Common myeloid progenitor, CD34-positive (primary cell): ENCODE measurements around the gene DNAI7.
A peak's percentile ranks its signal among the peaks of the same experiment; 100 is the strongest.

Experiments
- CTCF ChIA-PET: fragments of 350-600 bp; sonication (Branson Sonifier 250); formaldehyde crosslinking; loops from one replicate; lab custom pipeline; 2021; ENCODE audit warnings: antibody characterized with exemption; lab: Charles Lee
- POLR2A ChIA-PET: fragments of 350-600 bp; sonication (Branson Sonifier 250); formaldehyde crosslinking; loops from one replicate; lab custom pipeline; 2021; ENCODE audit warnings: antibody characterized with exemption; lab: Charles Lee
- DNase-seq, 3 donors: peaks; one replicate each; pipeline versions ENCODE4 v3.0.0 to v3.0.0-alpha.2; 2013
- H3K27ac ChIP-seq, 2 experiments: 1 replicate in 1 of 2; 2 replicates in 1 of 2; pipeline ENCODE4 v1.7.0; 2013; ENCODE audit warnings: inconsistent platforms in 2 of 2, low read length in 2 of 2, mild to moderate bottlenecking in 2 of 2, low read depth in 1 of 2, moderate library complexity in 1 of 2; ENCODE audit not compliant: severe bottlenecking in 2 of 2, insufficient read depth in 1 of 2, poor library complexity in 1 of 2
- H3K27me3 ChIP-seq, 5 experiments: replicated peaks in 2 of 5; 1 replicate in 3 of 5; 2 replicates in 2 of 5; pipeline versions ENCODE4 v1.6.1 to v1.7.0; 2013; ENCODE audit warnings: low read length in 4 of 5, mild to moderate bottlenecking in 2 of 5, moderate library complexity in 2 of 5, inconsistent platforms in 1 of 5; ENCODE audit not compliant: insufficient read depth in 5 of 5, control insufficient read depth in 4 of 5
- H3K36me3 ChIP-seq, 4 experiments: 1 replicate in 2 of 4; 2 replicates in 2 of 4; pipeline versions ENCODE4 v1.6.1 to v1.7.0; 2013; ENCODE audit warnings: low read length in 3 of 4, control low read depth in 1 of 4, mild to moderate bottlenecking in 1 of 4; ENCODE audit not compliant: control insufficient read depth in 4 of 4, insufficient read depth in 4 of 4
- H3K4me1 ChIP-seq, 4 experiments: 1 replicate in 3 of 4; 2 replicates in 1 of 4; pipeline versions ENCODE4 v1.6.1 to v1.7.1; 2013; ENCODE audit warnings: low read length in 3 of 4, mild to moderate bottlenecking in 3 of 4, control low read depth in 1 of 4, inconsistent platforms in 1 of 4, moderate library complexity in 1 of 4; ENCODE audit not compliant: control insufficient read depth in 4 of 4, insufficient read depth in 4 of 4; ENCODE audit errors: control extremely low read depth in 1 of 4
- H3K4me3 ChIP-seq, 7 experiments: 1 replicate in 4 of 7; 2 replicates in 3 of 7; pipeline versions ENCODE4 v1.5.1 to v1.7.0; 2013; ENCODE audit warnings: mild to moderate bottlenecking in 7 of 7, low read length in 6 of 7, moderate library complexity in 6 of 7, inconsistent platforms in 2 of 7, low read depth in 2 of 7, control low read depth in 1 of 7; ENCODE audit not compliant: insufficient read depth in 4 of 7, control insufficient read depth in 1 of 7; ENCODE audit errors: extremely low read depth in 1 of 7
- H3K9me3 ChIP-seq, 5 experiments: 1 replicate in 4 of 5; 2 replicates in 1 of 5; pipeline versions ENCODE4 v1.6.1 to v1.7.1; 2013; ENCODE audit warnings: low read length in 4 of 5, mild to moderate bottlenecking in 2 of 5, inconsistent platforms in 1 of 5, low read depth in 1 of 5, moderate library complexity in 1 of 5; ENCODE audit not compliant: control insufficient read depth in 4 of 5, insufficient read depth in 2 of 5; ENCODE audit errors: control extremely low read depth in 1 of 5
- WGBS: methylation state at CpG from one replicate; pipeline ENCODE4 v1.1.5; 2013; ENCODE audit not compliant: insufficient coverage; 5-methylcytosine and 5-hydroxymethylcytosine counted together

Gene DNAI7

DNA sequence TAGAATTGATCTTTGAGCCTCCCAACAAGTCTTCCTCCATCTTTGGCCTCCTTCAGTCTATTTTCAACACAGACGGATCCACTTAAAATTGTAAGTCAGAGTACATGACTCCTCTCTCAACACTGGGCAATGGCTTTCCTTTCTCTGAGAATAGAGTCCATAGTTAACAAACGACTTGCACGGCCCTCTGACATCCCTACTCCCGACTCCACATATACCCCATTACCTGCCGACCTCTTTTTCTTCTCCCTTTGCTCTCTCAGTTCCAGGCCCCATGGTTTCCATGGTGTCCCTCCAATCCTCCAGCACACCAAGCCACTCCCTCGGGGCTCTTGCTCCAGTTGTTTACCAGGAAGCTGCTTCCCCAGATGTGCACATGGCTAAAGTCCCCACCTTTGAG, 84.7 kb downstream of the DNAI7 start:
- POLR2A ChIA-PET, result no interaction called here
- CTCF ChIA-PET, result interaction anchor here (0.6 to 0.7 kb wide), 2 partner anchors 13 to 20 kb away, joined by 3 read pairs; no protein-coding TSS in a partner anchor
- DNase-seq, result no peak

DNA sequence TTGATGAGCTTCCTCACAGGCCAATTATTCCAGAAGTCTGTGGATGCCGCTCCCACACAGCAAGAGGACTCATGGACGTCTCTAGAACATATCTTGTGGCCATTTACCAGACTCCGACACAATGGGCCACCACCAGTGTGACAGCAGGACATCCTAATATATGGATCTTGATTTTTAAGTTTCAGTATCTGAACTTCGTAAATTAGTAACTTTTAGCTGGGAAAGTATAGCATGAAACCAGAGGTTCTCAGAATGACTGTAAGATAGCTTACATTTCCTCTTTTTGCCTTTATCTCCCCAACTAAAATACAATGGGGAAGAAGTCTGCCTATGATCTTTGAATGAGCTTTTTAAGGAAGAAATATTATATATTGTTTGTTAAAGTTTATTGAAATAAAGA, 87.0 kb downstream of the DNAI7 start:
- peaks cover 0 to 5% (median 0%) of the 10 kb centered on the region in 5 experiments for H3K9me3 ChIP-seq
- H3K27me3 ChIP-seq, result no peaks in the 10 kb centered on the region
- ChIA-PET CTCF (interaction anchor here (0.7 to 1.0 kb wide), 2 partner anchors 98 to 117 kb away, joined by 3 read pairs; no protein-coding TSS in a partner anchor), POLR2A (no interaction called here)
- H3K27ac ChIP-seq, result no peak overlapping the region
- 100% methylated on average over 4 of the region's 4 CpGs for WGBS
- peaks cover 0 to 2% (median 0%) of the 10 kb centered on the region in 4 experiments for H3K4me1 ChIP-seq
- H3K4me3 ChIP-seq, result no peak overlapping the region
- no peak for DNase-seq
- peaks cover 12 to 60% (median 22%) of the 10 kb centered on the region in 4 experiments for H3K36me3 ChIP-seq

More for the DNA sequence above, 84.7 kb downstream of the DNAI7 start:
- Histone ChIP-seq H3K27ac (no peak overlapping the region), H3K9me3 (peaks cover 0 to 5% (median 0%) of the 10 kb centered on the region in 5 experiments), H3K4me1 (peaks cover 0 to 2% (median 0%) of the 10 kb centered on the region in 4 experiments), H3K27me3 (no peaks in the 10 kb centered on the region), H3K4me3 (no peak overlapping the region), H3K36me3 (peaks cover 7 to 42% (median 16%) of the 10 kb centered on the region in 4 experiments)
- WGBS, result 90% methylated on average over 6 of the region's 6 CpGs

DNA sequence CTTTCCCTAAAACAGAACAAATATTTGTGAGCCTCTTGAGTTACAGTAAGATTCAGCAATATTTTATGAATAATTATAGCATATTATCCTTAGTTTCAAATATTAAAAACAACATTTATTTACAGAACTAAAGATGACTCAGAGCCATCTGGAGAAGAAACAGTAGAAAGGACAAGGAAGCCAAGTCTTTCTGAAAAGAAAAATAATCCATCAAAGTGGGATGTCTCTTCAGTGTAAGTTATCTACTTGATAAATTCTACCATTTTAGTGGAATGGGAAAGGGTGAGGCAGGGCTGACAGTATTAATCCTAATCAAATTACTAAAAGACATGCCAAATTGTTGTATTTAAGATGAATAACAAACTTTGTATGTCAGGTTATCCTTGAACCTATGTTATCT, 88.1 kb downstream of the DNAI7 start:
- Histone ChIP-seq H3K27ac (no peak overlapping the region), H3K4me1 (peaks cover 0 to 2% (median 0%) of the 10 kb centered on the region in 4 experiments), H3K4me3 (no peak overlapping the region), H3K36me3 (peaks cover 21 to 71% (median 32%) of the 10 kb centered on the region in 4 experiments), H3K27me3 (no peaks in the 10 kb centered on the region), H3K9me3 (peaks cover 0 to 5% (median 0%) of the 10 kb centered on the region in 5 experiments)
- DNase-seq, result no peak
- POLR2A ChIA-PET, result no interaction called here
- CTCF ChIA-PET, result no interaction called here

DNA sequence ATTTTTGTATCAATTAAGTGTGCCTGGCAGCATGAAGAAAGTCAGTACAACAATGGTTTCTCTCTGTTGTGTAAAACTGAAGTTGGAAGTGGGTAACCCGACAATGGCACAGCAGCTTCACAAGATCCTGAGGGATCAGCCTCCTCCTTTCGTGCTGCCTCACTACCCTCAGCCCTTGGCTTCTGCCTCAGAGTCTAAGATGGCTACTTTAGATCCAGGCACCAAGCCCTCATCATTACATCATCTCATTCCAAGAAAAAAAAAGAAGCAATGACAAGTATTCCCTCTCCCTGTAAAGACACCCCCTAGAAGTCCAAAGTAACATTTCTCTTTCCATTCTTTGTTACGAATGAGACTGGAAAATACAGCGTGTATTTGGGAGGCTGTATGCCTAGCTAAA, 92.6 kb downstream of the DNAI7 start:
- CTCF ChIA-PET, result no interaction called here
- 100% methylated on average over 1 of the region's 4 CpGs for WGBS

DNA sequence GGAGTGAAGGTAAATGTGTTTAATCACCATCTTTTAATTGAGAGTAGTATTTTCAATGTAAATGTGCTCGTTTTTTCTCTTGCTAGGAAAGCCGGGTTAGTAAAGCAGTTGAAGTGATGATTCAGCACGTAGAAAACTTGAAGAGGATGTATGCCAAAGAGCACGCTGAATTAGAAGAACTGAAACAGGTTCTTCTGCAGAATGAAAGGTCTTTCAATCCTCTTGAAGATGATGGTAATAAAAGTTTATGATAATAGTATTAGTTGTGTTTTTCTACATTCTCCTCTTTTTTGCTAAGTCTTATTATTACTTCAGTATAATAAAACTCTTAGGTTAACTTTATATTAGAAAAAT, 93.9 kb downstream of the DNAI7 start:
- CTCF ChIA-PET, result no interaction called here
- POLR2A ChIA-PET, result no interaction called here

More for the DNA sequence above, 92.6 kb downstream of the DNAI7 start:
- POLR2A ChIA-PET, result no interaction called here
- no peak overlapping the region for H3K27ac ChIP-seq
- no peaks in the 10 kb centered on the region for H3K9me3 ChIP-seq
- peaks cover 0 to 2% (median 0%) of the 10 kb centered on the region in 4 experiments for H3K4me1 ChIP-seq
- H3K36me3 ChIP-seq, result peaks cover 32 to 82% (median 44%) of the 10 kb centered on the region in 4 experiments
- DNase-seq, result no peak
- H3K4me3 ChIP-seq, result no peak overlapping the region
- no peaks in the 10 kb centered on the region for H3K27me3 ChIP-seq

DNA sequence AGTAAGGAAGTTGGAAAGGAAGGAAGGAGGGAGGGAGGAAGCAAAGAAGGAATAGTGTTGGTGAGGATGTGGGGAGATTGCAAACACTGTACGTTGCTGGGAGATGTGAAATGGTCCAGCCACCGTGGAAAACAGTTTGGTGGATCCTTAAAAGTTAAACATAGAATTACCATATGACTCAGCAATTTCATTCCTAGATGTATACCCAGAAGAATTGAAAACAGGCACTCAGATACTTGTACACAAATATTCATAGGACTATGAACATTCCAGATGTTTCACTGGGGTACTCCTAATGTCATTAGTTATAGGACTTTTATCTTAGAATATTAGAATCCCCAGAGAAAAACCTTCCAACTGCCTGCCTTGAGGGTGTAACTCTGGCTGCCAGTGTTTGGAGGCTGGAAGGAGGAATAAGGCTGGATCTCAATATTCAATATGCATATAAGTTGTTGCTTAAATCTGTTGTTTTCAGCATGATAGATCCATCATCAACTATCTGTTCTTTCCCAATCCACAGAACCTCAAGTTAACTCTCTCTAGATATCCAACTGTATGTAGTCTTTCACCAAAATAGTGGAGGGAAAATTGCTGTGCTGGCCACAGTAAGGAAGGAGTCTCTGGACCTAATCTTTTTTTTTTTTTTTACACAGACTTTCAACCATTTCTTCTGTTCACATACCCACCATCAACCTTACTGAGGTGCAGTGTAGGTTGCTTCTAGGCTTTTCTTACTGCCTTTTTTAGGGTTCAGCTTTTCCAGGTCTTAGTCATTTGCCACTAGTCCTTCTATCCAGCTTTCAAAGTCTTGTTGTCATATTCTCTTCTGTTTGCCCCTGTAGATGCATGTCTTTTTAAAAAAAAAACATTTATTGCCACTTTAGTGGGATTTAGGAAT, 94.5 kb downstream of the DNAI7 start:
- no peak overlapping the region for H3K4me3 ChIP-seq
- no peak overlapping the region for H3K27ac ChIP-seq
- peaks cover 0 to 2% (median 0%) of the 10 kb centered on the region in 4 experiments for H3K4me1 ChIP-seq
- peak in 2 of 3 donors; percentile 39 to 43 for DNase-seq
- CTCF ChIA-PET, result no interaction called here
- POLR2A ChIA-PET, result no interaction called here
- WGBS, result no CpG with 5 or more reads among the region's 2 CpGs
- peaks cover 40 to 89% (median 52%) of the 10 kb centered on the region in 4 experiments for H3K36me3 ChIP-seq
- no peaks in the 10 kb centered on the region for H3K9me3 ChIP-seq
- no peaks in the 10 kb centered on the region for H3K27me3 ChIP-seq

More for the DNA sequence above, 93.9 kb downstream of the DNAI7 start:
- Histone ChIP-seq H3K9me3 (no peaks in the 10 kb centered on the region), H3K4me3 (no peak overlapping the region), H3K4me1 (peaks cover 0 to 2% (median 0%) of the 10 kb centered on the region in 4 experiments), H3K27ac (no peak overlapping the region), H3K36me3 (peaks cover 35 to 87% (median 50%) of the 10 kb centered on the region in 4 experiments), H3K27me3 (no peaks in the 10 kb centered on the region)
- 36% methylated on average over 4 of the region's 4 CpGs for WGBS
- peak; percentile 8 to 48 (median 47) for DNase-seq

DNA sequence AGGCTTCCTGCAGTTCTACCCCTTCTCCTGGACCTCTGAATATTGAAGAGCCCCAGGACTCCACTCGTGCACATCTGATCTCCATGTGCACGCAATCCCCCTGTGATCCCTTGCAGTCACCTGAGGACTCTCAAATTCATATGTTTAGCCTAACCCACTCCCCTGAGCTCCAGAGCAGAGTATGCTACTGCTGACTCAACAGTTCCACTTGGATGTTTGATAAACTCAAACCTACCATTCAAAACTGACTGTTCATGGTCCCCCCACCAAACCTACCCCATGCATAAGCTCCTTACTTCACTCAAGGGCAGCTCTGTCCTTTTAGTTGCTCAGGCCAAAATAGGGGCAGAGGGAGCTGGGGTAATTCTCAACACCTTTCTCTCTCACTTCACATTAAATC, 96.0 kb downstream of the DNAI7 start:
- H3K4me1 ChIP-seq, result peaks cover 0 to 2% (median 0%) of the 10 kb centered on the region in 4 experiments
- no peaks in the 10 kb centered on the region for H3K27me3 ChIP-seq
- POLR2A ChIA-PET, result no interaction called here
- CTCF ChIA-PET, result interaction anchor here (1.0 kb wide), 1 partner anchor 108 kb away, joined by 4 read pairs; no protein-coding TSS in a partner anchor
- H3K9me3 ChIP-seq, result peaks cover 0 to 3% (median 1%) of the 10 kb centered on the region in 5 experiments
- H3K36me3 ChIP-seq, result peaks cover 37 to 85% (median 50%) of the 10 kb centered on the region in 4 experiments
- no peak overlapping the region for H3K27ac ChIP-seq
- no peak for DNase-seq
- WGBS, result 100% methylated on average over 2 of the region's 2 CpGs
- no peak overlapping the region for H3K4me3 ChIP-seq
